GM19238 (cell line): ENCODE measurements around the gene ASB11.

Experiments
- DNase-seq: peaks from one replicate; pipeline ENCODE4 v3.0.0; 2011; ENCODE audit warnings: low spot score; ENCODE audit not compliant: insufficient read length

ASB11 gene

GRCh38 chrX:15233416-15234015 lies 81.9 kb downstream of the ASB11 start:
- DNase-seq, result no peak
